Testis (tissue), 5 donors: ENCODE measurements around the gene MESD. TPM values are rescaled to one million over a fixed set of nuclear protein-coding genes. Genes with fewer than 3 reads are reported as not detected.

Experiments used
- DNase-seq: peaks from one replicate; pipeline ENCODE4 v3.0.0-alpha.2; 2019
- H3K27ac ChIP-seq, 2 donors: fragments of 200-600 bp; sonication (generic); one replicate each; pipeline ENCODE4 v1.5.1; 2019
- H3K27me3 ChIP-seq: fragments of 200-600 bp; sonication (generic); one replicate; pipeline ENCODE4 v1.5.1; 2019
- H3K36me3 ChIP-seq: fragments of 200-600 bp; sonication (generic); one replicate; pipeline ENCODE4 v1.5.1; 2017; ENCODE audit warnings: low read depth; ENCODE audit errors: missing control alignments
- H3K4me1 ChIP-seq: fragments of 200-600 bp; sonication (generic); one replicate; pipeline ENCODE4 v1.5.1; 2019
- H3K4me3 ChIP-seq, 2 donors: fragments of 200-600 bp; sonication (generic); one replicate each; pipeline ENCODE4 v1.5.1; 2017 to 2019
- H3K9me3 ChIP-seq: fragments of 200-600 bp; sonication (generic); one replicate; pipeline ENCODE4 v1.5.1; 2017
- POLR2A ChIP-seq: fragments of 450-650 bp; IDR thresholded peaks from one replicate; pipeline ENCODE4 v1.6.1; 2017; ENCODE audit warnings: antibody characterized with exemption, mild to moderate bottlenecking, moderate library complexity
- WGBS, 2 donors: methylation state at CpG; one replicate each; pipeline ENCODE4 v1.1.5; 2018; 5-methylcytosine and 5-hydroxymethylcytosine counted together
- intact Hi-C: fragments of 100-400 bp; cut with DNase I; formaldehyde crosslinking; loops from one replicate; pipeline ENCODE4 v1.15.1; 2023; ENCODE audit warnings: low total_unique reads
- long read RNA-seq, 2 donors: transcript quantifications; one replicate each; lab custom pipeline, GENCODE V29; 2026
- polyA plus RNA-seq: library from polyadenylated mRNA; stranded (reverse); fragments of 350-450 nt; fragmentation: Illumina TruSeq; extraction: RNeasy Lipid Tissue Mini Kit (QIAGEN cat#74804); gene quantifications from one replicate; pipeline ENCODE4 v1.2.3, GENCODE V29; 2014; ENCODE audit warnings: low read depth, low replicate concordance; ENCODE audit not compliant: insufficient read depth
- total RNA-seq, 2 donors: library from RNA; depleted of rRNA; stranded (reverse); fragments of >200 nt; gene quantifications; one replicate each; pipeline ENCODE4 v1.2.3, GENCODE V29; 2016
- TF ChIP-seq, protein P1 (sequence below), 3 experiments: fragments of 450-650 bp in 2 of 3; fragments of 200-600 bp in 1 of 3; sonication (generic) in 1 of 3; IDR thresholded peaks; one replicate each; pipeline ENCODE4 v1.5.1; 2016 to 2019; ENCODE audit warnings: antibody characterized with exemption in 3 of 3, mild to moderate bottlenecking in 2 of 3, moderate library complexity in 1 of 3

The MESD gene
- 10 to 100 TPM; 38.5 to 39.8 TPM for total RNA-seq
- polyA plus RNA-seq = 26.0 TPM
- long read RNA-seq, donor 1, full-length matches to known transcripts = 60 of 112 reads
- long read RNA-seq, donor 1, partial matches to known transcripts = 52 of 112 reads
- long read RNA-seq, donor 1, other reads (novel, unspliced or antisense) = 0 of 112 reads
- long read RNA-seq, donor 2, full-length matches to known transcripts = 33 of 38 reads
- long read RNA-seq, donor 2, partial matches to known transcripts = 5 of 38 reads
- long read RNA-seq, donor 2, other reads (novel, unspliced or antisense) = 0 of 38 reads

GRCh38 chr15:80989518-80990478 lies at the start of gene MESD:
Gene MESD, minus strand, starts transcription at chr15:80989819. Its CDS starts 28 bp downstream, at chr15:80989791.
- peak within 1 kb of the TSS; percentile 81 to 97 for H3K27ac ChIP-seq
- H3K4me1 ChIP-seq = peaks cover 10% of the 10 kb centered on the region
- no peaks in the 10 kb centered on the region for H3K36me3 ChIP-seq
- intact Hi-C loops = no loop called here
- no peaks in the 10 kb centered on the region for H3K27me3 ChIP-seq
- no peaks in the 10 kb centered on the region for H3K9me3 ChIP-seq
- TF ChIP-seq, protein P1, sequence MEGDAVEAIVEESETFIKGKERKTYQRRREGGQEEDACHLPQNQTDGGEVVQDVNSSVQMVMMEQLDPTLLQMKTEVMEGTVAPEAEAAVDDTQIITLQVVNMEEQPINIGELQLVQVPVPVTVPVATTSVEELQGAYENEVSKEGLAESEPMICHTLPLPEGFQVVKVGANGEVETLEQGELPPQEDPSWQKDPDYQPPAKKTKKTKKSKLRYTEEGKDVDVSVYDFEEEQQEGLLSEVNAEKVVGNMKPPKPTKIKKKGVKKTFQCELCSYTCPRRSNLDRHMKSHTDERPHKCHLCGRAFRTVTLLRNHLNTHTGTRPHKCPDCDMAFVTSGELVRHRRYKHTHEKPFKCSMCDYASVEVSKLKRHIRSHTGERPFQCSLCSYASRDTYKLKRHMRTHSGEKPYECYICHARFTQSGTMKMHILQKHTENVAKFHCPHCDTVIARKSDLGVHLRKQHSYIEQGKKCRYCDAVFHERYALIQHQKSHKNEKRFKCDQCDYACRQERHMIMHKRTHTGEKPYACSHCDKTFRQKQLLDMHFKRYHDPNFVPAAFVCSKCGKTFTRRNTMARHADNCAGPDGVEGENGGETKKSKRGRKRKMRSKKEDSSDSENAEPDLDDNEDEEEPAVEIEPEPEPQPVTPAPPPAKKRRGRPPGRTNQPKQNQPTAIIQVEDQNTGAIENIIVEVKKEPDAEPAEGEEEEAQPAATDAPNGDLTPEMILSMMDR (IDR thresholded peaks at IDR 0.05) = no peak
- peak; percentile 72 for TF ChIP-seq POLR2A
- peak; percentile 99 for DNase-seq
- 1% methylated on average over 57 to 61 of the region's 63 CpGs for WGBS, 2 donors
- H3K4me3 ChIP-seq = peak within 1 kb of the TSS; percentile 80 to 83

- intact Hi-C loops = no loop called here
- no peak for DNase-seq
- Histone ChIP-seq H3K4me3 (no peak overlapping the region), H3K4me1 (no peaks in the 10 kb centered on the region), H3K27ac (no peak overlapping the region), H3K36me3 (no peaks in the 10 kb centered on the region), H3K9me3 (no peaks in the 10 kb centered on the region), H3K27me3 (no peaks in the 10 kb centered on the region)
- WGBS, 2 donors = 64 to 70% methylated on average over 4 of the region's 4 CpGs
- TF ChIP-seq POLR2A = no peak
- TF ChIP-seq, protein P1 (IDR thresholded peaks at IDR 0.05) = no peak
Measured at GRCh38 chr15:81038975-81039607, 49.5 kb upstream of the MESD start.

GRCh38 chr15:81037952-81038743 lies 48.5 kb upstream of the MESD start:
- no peaks in the 10 kb centered on the region for H3K36me3 ChIP-seq
- no peak overlapping the region for H3K27ac ChIP-seq
- no peaks in the 10 kb centered on the region for H3K4me1 ChIP-seq
- TF ChIP-seq, protein P1 (IDR thresholded peaks at IDR 0.05) = no peak
- TF ChIP-seq POLR2A = no peak
- H3K4me3 ChIP-seq = no peak overlapping the region
- DNase-seq = no peak
- no peaks in the 10 kb centered on the region for H3K9me3 ChIP-seq
- 90 to 94% methylated on average over 14 of the region's 14 CpGs for WGBS, 2 donors
- intact Hi-C loops = no loop called here
- H3K27me3 ChIP-seq = no peaks in the 10 kb centered on the region

DNA sequence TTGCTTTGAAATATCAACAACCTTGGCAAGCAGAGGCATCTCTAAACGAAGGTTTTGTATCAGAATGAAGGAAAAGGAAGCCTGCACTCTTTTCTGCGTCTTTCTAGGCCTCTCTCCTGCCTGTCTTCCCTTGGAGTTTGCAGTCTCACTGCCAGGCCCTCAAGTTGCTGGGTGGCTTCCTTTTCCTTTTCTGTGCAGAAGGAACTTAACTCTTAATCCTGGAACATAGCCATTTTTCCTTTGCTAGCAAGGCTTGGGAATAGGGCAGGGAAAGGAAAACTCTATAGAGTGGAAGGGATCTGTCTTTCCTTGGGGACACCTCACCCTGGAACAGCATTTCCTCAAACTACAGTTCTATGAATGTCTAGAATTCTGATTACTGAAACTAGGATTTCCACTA lies 43.9 kb upstream of the MESD start:
- no peaks in the 10 kb centered on the region for H3K27me3 ChIP-seq
- H3K4me3 ChIP-seq = no peak overlapping the region
- intact Hi-C loops = no loop called here
- H3K36me3 ChIP-seq = no peaks in the 10 kb centered on the region
- no peaks in the 10 kb centered on the region for H3K4me1 ChIP-seq
- WGBS, 2 donors = 27 to 32% methylated on average over 2 of the region's 2 CpGs
- TF ChIP-seq POLR2A = no peak
- peak overlapping the region in 1 of 2 donors; percentile 54 for H3K27ac ChIP-seq
- no peak for DNase-seq
- no peaks in the 10 kb centered on the region for H3K9me3 ChIP-seq
